Measurements from ENCODE around the gene UBAC1.

GRCh38 chr9:135973277-135974219, 12.4 kb upstream of the UBAC1 start:
- no peak for TF ChIP-seq POLR2A (IDR thresholded peaks at IDR 0.05)
- no peak for TF ChIP-seq CTCF (IDR thresholded peaks at IDR 0.05)
- TF ChIP-seq EP300 (IDR thresholded peaks at IDR 0.05), result no peak
